Inferior parietal cortex (tissue), 1 donor: Measurements from ENCODE around the gene ZBTB16.

Source experiments
- DNase-seq: peaks from one replicate; pipeline ENCODE4 v3.0.0-alpha.2; 2016; ENCODE audit errors: extremely low spot score

The ZBTB16 gene

GRCh38 chr11:114130629-114131277, 71.2 kb downstream of the ZBTB16 start:
- DNase-seq: no peak

GRCh38 chr11:114131461-114131864, 72.0 kb downstream of the ZBTB16 start:
- peak; percentile 77 for DNase-seq

GRCh38 chr11:114132417-114132816, 72.9 kb downstream of the ZBTB16 start:
- DNase-seq: no peak

- no peak for DNase-seq
These were observed 73.5 kb downstream of the ZBTB16 start for GRCh38 chr11:114132944-114133394.

GRCh38 chr11:114133548-114134329, 74.2 kb downstream of the ZBTB16 start:
- no peak for DNase-seq

- DNase-seq: no peak
These were observed 75.4 kb downstream of the ZBTB16 start for GRCh38 chr11:114134870-114135269.

- DNase-seq: no peak
These were observed 76.2 kb downstream of the ZBTB16 start for GRCh38 chr11:114135737-114136151.

GRCh38 chr11:114136686-114137640, 77.5 kb downstream of the ZBTB16 start:
- no peak for DNase-seq

GRCh38 chr11:114137838-114138237, 78.3 kb downstream of the ZBTB16 start:
- DNase-seq: no peak

GRCh38 chr11:114138411-114138810, 78.9 kb downstream of the ZBTB16 start:
- no peak for DNase-seq

GRCh38 chr11:114140826-114141225, 81.3 kb downstream of the ZBTB16 start:
- no peak for DNase-seq

- no peak for DNase-seq
These were observed 82.5 kb downstream of the ZBTB16 start for GRCh38 chr11:114141863-114142580.

- DNase-seq: no peak
These were observed 83.2 kb downstream of the ZBTB16 start for GRCh38 chr11:114142707-114143106.

- no peak for DNase-seq
These were observed 85.8 kb downstream of the ZBTB16 start for GRCh38 chr11:114145166-114145775.

GRCh38 chr11:114147375-114148012, 88.0 kb downstream of the ZBTB16 start:
- no peak for DNase-seq

- no peak for DNase-seq
These were observed 88.5 kb downstream of the ZBTB16 start for GRCh38 chr11:114148013-114148382.

- DNase-seq: no peak
These were observed 90.3 kb downstream of the ZBTB16 start for GRCh38 chr11:114149689-114150407.

GRCh38 chr11:114150671-114151070, 91.2 kb downstream of the ZBTB16 start:
- DNase-seq: no peak

- DNase-seq: no peak
These were observed 92.1 kb downstream of the ZBTB16 start for GRCh38 chr11:114151631-114152030.

- DNase-seq: no peak
These were observed 92.7 kb downstream of the ZBTB16 start for GRCh38 chr11:114152162-114152561.
